AG04449 (cell line): ENCODE data around the gene SLC35B4.

ENCODE experiments used
- CTCF ChIA-PET: fragments of 350-600 bp; formaldehyde crosslinking; extraction: SDS; loops from one replicate; lab custom pipeline; 2021; ENCODE audit warnings: antibody characterized with exemption; lab: Yijun Ruan, JAX
- POLR2A ChIA-PET: fragments of 400-600, 350-600 bp; formaldehyde crosslinking; extraction: SDS; loops from one replicate; lab custom pipeline; 2020; ENCODE audit warnings: antibody characterized with exemption, inconsistent platforms; lab: Yijun Ruan, JAX
- DNase-seq: peaks from one replicate; pipeline ENCODE4 v3.0.0-alpha.2; 2010; ENCODE audit warnings: low read depth, low spot score
- H3K4me3 ChIP-seq: 2 replicates; pipeline ENCODE4 v1.5.1; 2011; ENCODE audit warnings: low read depth, mild to moderate bottlenecking, control low read depth, low read length
- TF ChIP-seq, protein P1 (sequence below): IDR thresholded peaks from one replicate; pipeline ENCODE4 v1.5.1; 2011; ENCODE audit warnings: mild to moderate bottlenecking, moderate library complexity, low read length, control low read depth, inconsistent platforms; ENCODE audit not compliant: insufficient read depth; ENCODE audit errors: missing control alignments

The SLC35B4 gene, protein sequence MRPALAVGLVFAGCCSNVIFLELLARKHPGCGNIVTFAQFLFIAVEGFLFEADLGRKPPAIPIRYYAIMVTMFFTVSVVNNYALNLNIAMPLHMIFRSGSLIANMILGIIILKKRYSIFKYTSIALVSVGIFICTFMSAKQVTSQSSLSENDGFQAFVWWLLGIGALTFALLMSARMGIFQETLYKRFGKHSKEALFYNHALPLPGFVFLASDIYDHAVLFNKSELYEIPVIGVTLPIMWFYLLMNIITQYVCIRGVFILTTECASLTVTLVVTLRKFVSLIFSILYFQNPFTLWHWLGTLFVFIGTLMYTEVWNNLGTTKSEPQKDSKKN

DNA sequence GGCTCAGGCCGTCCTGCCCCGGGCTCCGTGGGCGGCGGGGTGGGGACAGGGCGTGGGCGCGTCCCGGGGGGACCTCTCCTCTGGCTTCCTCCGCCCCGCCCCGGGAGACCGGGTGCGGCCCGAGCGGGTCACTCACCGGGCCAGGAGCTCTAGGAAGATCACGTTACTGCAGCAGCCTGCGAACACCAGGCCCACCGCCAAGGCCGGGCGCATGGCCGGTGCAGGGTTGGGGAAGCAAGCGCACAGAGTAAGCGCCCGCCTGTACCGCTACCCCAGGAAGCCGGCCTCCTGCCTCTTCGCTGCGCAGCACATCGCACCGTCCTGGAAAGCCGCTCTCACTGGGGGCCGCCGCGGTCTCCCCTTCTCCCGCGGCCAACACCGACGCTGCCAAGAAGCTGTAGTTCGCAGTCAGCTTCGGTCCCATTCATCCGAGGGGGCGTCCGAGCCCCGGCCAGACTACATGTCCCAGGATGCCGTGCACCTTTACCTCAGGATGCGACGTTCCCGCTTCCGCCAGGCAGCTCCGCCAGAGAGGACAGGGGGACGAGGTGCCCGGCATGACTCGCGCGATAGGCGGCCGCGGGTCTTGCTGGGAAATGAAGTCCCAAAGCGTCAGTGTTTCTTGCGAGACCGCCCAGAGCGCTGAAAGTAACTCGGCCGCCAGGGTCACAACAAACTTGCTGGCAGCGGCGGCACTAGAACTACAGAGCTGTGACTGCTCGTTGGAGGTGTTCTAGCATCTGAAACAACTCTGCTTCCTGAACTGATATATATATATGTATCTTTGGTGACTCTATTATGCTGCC lies at the start of gene SLC35B4:
Gene SLC35B4, minus strand, starts transcription at position 392 of the 806 bp plus-strand sequence. Its CDS starts 179 bp downstream, at position 213.
- ChIA-PET CTCF (interaction anchor here (0.8 to 3.4 kb wide), 6 partner anchors 9 to 198 kb away, joined by 3 to 13 read pairs (median 3); no protein-coding TSS in a partner anchor), POLR2A (interaction anchor here (0.6 to 0.9 kb wide), 2 partner anchors 28 to 38 kb away, joined by 3 read pairs; no protein-coding TSS in a partner anchor)
- TF ChIP-seq, protein P1, sequence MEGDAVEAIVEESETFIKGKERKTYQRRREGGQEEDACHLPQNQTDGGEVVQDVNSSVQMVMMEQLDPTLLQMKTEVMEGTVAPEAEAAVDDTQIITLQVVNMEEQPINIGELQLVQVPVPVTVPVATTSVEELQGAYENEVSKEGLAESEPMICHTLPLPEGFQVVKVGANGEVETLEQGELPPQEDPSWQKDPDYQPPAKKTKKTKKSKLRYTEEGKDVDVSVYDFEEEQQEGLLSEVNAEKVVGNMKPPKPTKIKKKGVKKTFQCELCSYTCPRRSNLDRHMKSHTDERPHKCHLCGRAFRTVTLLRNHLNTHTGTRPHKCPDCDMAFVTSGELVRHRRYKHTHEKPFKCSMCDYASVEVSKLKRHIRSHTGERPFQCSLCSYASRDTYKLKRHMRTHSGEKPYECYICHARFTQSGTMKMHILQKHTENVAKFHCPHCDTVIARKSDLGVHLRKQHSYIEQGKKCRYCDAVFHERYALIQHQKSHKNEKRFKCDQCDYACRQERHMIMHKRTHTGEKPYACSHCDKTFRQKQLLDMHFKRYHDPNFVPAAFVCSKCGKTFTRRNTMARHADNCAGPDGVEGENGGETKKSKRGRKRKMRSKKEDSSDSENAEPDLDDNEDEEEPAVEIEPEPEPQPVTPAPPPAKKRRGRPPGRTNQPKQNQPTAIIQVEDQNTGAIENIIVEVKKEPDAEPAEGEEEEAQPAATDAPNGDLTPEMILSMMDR: peak; percentile 27
- peak within 1 kb of the TSS; percentile 81 for H3K4me3 ChIP-seq
- DNase-seq: peak; percentile 84

DNA sequence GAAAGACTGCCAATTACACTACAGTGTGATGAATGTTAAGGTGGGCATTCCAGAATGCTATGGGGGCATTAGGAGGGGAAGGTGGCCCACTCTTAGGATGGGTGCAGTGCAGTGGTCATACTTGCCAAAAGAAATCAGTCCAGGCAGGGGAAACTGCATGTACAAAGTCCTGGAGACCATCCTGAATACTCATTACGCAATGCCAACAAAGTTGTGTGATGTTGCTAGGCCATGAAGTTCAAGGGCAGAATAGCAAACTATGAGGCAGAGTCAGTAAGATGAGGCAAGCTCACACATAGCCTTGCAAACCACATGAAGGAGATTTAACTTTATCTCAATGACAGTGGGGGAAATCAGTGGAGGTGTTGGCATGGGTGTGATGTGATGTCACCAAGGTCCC lies 49.8 kb upstream of the SLC35B4 start:
- DNase-seq: no peak
- H3K4me3 ChIP-seq: no peak overlapping the region
- TF ChIP-seq, protein P1: no peak
- ChIA-PET CTCF (interaction anchor here (0.7 to 3.9 kb wide), 4 partner anchors 8 to 18 kb away, joined by 3 to 35 read pairs (median 3); no protein-coding TSS in a partner anchor), POLR2A (no interaction called here)

DNA sequence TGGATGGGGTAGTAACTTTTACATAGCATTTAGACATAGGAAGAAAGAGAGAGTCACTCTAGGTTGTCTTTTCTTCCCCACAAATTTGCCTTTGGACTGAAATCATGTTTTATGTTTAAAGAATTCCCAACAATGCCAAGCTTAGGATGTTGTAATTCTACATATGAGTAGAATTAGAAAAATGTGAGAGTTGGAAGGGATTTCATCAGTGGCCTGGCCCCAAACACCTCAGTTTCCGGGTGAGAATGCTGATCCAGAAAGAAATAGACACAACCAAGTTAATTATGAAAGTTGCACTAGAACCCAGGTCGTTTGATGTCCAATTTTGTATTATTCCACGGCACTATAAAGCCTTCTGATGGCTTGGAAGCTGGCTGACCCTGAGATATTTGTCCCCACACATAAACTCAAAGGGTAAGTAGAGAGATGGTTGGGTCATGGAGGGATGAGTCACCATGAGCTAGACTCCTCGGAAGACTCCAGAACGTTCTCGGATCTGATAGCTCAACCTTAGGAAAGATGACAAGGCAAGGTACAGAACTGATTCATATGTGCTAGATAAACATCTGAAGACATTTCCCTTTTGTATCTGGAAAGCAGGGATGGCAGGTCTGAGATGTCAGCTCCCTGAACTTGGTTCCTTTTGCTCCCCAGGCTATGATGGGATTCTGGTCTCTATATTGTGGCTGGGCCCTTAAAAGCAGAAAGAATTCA lies 48.8 kb upstream of the SLC35B4 start:
- ChIA-PET CTCF (interaction anchor here (0.7 to 3.9 kb wide), 5 partner anchors 9 to 224 kb away, joined by 3 to 35 read pairs (median 3); no protein-coding TSS in a partner anchor), POLR2A (no interaction called here)
- DNase-seq: peak; percentile 19
- TF ChIP-seq, protein P1: no peak
- no peak overlapping the region for H3K4me3 ChIP-seq

DNA sequence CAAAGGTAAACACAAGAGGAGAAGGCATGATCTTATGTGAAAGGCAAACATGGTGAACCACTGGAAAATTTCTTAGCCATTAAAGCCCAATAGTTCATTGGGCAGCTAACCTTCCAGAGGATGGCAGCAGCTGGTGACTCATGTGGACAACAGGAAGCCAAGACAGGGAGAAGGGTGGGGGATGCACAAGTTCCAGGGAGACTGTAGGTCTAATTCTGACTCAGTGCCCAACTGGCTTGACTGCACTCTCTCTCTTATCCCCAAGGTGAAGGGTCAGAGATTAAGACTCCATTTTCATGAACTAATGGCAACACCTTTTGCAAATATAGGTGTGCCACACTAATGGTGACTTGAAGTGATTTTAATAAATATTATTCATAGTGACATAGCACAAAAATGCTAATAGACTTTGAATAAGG lies 47.9 kb upstream of the SLC35B4 start:
- no peak for DNase-seq
- ChIA-PET CTCF (interaction anchor here (1.6 to 3.9 kb wide), 2 partner anchors 8 to 36 kb away, joined by 3 to 35 read pairs; no protein-coding TSS in a partner anchor), POLR2A (no interaction called here)
- no peak overlapping the region for H3K4me3 ChIP-seq
- TF ChIP-seq, protein P1: no peak

DNA sequence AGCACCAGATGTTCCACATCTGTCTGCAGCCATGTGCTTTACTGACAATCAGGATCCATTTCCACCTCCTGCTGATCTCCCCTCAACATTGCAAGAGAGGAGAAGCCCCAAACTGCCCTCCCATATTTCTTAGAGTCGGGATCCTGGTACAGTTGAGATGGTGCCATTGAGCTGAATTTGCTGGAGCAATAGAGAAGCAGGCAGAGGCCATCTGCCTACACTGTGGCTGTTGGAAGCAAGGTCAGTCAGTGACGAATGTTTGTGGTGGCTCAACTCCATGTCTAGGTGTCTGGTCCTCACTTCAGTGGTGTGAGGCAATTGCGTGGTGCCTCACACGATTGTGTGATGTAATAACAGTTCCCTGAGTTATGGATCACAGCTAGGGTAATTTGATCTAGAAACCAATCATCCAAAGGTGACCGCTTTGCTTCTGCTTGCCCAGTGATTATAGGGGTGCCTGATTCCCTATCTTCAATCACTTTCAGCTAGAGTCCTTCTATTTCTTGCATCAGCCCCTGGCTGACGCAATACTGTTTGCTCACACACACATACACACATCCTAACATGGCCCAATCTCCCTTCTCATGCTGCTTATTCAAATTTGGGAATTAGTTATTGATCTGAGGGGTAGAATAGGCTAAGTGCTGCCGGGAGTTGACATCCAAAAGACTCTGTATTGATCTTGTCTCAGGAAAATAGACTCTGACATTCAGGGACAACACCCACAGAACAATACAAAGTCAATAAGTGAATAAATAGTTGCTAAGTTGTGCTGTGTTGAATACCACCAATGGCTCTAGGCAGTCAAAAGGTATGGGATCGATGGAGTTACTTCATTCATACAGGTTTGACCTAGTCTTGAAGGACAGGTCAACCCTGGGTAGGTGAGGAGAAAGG lies 46.1 kb upstream of the SLC35B4 start:
- ChIA-PET POLR2A (no interaction called here), CTCF (no interaction called here)
- no peak for DNase-seq
- no peak overlapping the region for H3K4me3 ChIP-seq
- TF ChIP-seq, protein P1: no peak
